OCI-LY3 (cell line): ENCODE data around the gene CD207.
"Not testable (repeated sequence)": the region's sequence is repeated elsewhere in the genome, so short reads cannot be mapped to it uniquely, and the experiment has no call there.

Source experiments
- H2AFZ ChIP-seq: fragments of 200-600, 300-600 bp; shearing (Covaris generic); 2 replicates; pipeline ENCODE4 v1.6.0; 2014; ENCODE audit warnings: antibody characterized with exemption, low read depth, low read length
- H3K27ac ChIP-seq: fragments of 200-600, 300-600 bp; sonication (generic); 2 replicates; pipeline ENCODE4 v1.5.1; 2014; ENCODE audit warnings: mild to moderate bottlenecking, low read length, moderate library complexity, mixed read lengths
- H3K27me3 ChIP-seq: fragments of 200-600, 300-600 bp; sonication (generic); 2 replicates; pipeline ENCODE4 v1.6.1; 2014; ENCODE audit warnings: low read depth, low read length, mixed read lengths
- H3K36me3 ChIP-seq: fragments of 200-600, 300-600 bp; sonication (generic); replicated peaks from 2 replicates; pipeline ENCODE3; 2014; ENCODE audit warnings: low read depth, low read length, mixed read lengths
- H3K4me1 ChIP-seq: fragments of 300-600, 200-600 bp; sonication (generic); 2 replicates; pipeline ENCODE4 v1.6.1; 2014; ENCODE audit warnings: low read length, mixed read lengths
- H3K4me2 ChIP-seq: fragments of 200-600, 300-600 bp; sonication (generic); 2 replicates; pipeline ENCODE4 v1.6.1; 2014; ENCODE audit warnings: low read length, mixed read lengths
- H3K4me3 ChIP-seq: fragments of 300-600, 200-600 bp; sonication (generic); 2 replicates; pipeline ENCODE4 v1.5.1; 2014; ENCODE audit warnings: antibody characterized with exemption, mild to moderate bottlenecking, low read length, moderate library complexity
- H3K79me2 ChIP-seq: fragments of 300-600, 200-600 bp; shearing (Covaris generic); 2 replicates; pipeline ENCODE4 v1.6.1; 2014; ENCODE audit warnings: mild to moderate bottlenecking, low read length, mixed read lengths
- H3K9ac ChIP-seq: fragments of 300-600, 200-600 bp; shearing (Covaris generic); 2 replicates; pipeline ENCODE4 v1.6.0; 2014; ENCODE audit warnings: mild to moderate bottlenecking, low read length, moderate library complexity
- H3K9me3 ChIP-seq: fragments of 200-600, 300-600 bp; shearing (Covaris generic); 2 replicates; pipeline ENCODE4 v1.6.1; 2014; ENCODE audit warnings: low read length, mixed read lengths; ENCODE audit not compliant: insufficient read depth
- H4K20me1 ChIP-seq: fragments of 200-600, 300-600 bp; sonication (generic); 2 replicates; pipeline ENCODE4 v1.6.1; 2016; ENCODE audit warnings: low read length, mixed read lengths; ENCODE audit not compliant: insufficient read depth
- CTCF ChIP-seq: fragments of 200-600, 300-600 bp; sonication (generic); IDR thresholded peaks from 2 replicates; pipeline ENCODE4 v1.5.1; 2014; ENCODE audit warnings: antibody characterized with exemption, low read length, low read depth
- EZH2phosphoT487 ChIP-seq: fragments of 200-600 bp; shearing (Covaris generic); IDR thresholded peaks from 2 replicates; pipeline ENCODE4 v1.6.1; 2018; ENCODE audit warnings: antibody characterized with exemption, mixed run types, low read depth

CD207 gene

GRCh38 chr2:70801607-70802263, 33.9 kb downstream of the CD207 start:
- Histone ChIP-seq H3K27me3 (peaks cover 7% of the 10 kb centered on the region; the same call in 1 of the 2 replicates), H3K4me2 (no peak overlapping the region), H4K20me1 (no peaks in the 10 kb centered on the region), H3K9ac (no peak overlapping the region), H3K27ac (no peak overlapping the region), H3K4me3 (no peak overlapping the region), H3K36me3 (no peaks in the 10 kb centered on the region), H2AFZ (no peak overlapping the region), H3K4me1 (peaks cover 8% of the 10 kb centered on the region), H3K9me3 (no peaks in the 10 kb centered on the region), H3K79me2 (no peaks in the 10 kb centered on the region)
- TF ChIP-seq EZH2phosphoT487 = no peak
- TF ChIP-seq CTCF = no peak

- Histone ChIP-seq H3K4me1 (peaks cover 8% of the 10 kb centered on the region), H3K27ac (no peak overlapping the region), H2AFZ (no peak overlapping the region), H3K27me3 (no peaks in the 10 kb centered on the region), H3K79me2 (no peaks in the 10 kb centered on the region), H3K36me3 (no peaks in the 10 kb centered on the region), H3K9ac (no peak overlapping the region), H3K4me3 (no peak overlapping the region), H3K4me2 (no peak overlapping the region), H3K9me3 (no peaks in the 10 kb centered on the region), H4K20me1 (no peaks in the 10 kb centered on the region)
- TF ChIP-seq CTCF = no peak
- no peak for TF ChIP-seq EZH2phosphoT487
These were observed 35.9 kb downstream of the CD207 start for GRCh38 chr2:70799706-70800105.

- not testable (repeated sequence) for H3K36me3 ChIP-seq, H3K4me1 ChIP-seq, H3K27me3 ChIP-seq, H3K4me2 ChIP-seq, H3K4me3 ChIP-seq, H3K9me3 ChIP-seq, H4K20me1 ChIP-seq, H3K27ac ChIP-seq, H3K79me2 ChIP-seq, H3K9ac ChIP-seq, H2AFZ ChIP-seq
These were observed 37.6 kb downstream of the CD207 start for GRCh38 chr2:70797996-70798395.

GRCh38 chr2:70797506-70797905, 38.1 kb downstream of the CD207 start:
- no peaks in the 10 kb centered on the region for H3K36me3 ChIP-seq
- no peaks in the 10 kb centered on the region for H3K27me3 ChIP-seq
- no peaks in the 10 kb centered on the region for H3K9me3 ChIP-seq
- no peaks in the 10 kb centered on the region for H3K79me2 ChIP-seq
- H3K27ac ChIP-seq = no peak overlapping the region; the same call in 1 of the 2 replicates
- H3K4me3 ChIP-seq = no peak overlapping the region
- no peak overlapping the region for H3K4me2 ChIP-seq
- H3K4me1 ChIP-seq = peaks cover 8% of the 10 kb centered on the region
- no peak overlapping the region for H2AFZ ChIP-seq
- no peak for TF ChIP-seq EZH2phosphoT487
- no peak for TF ChIP-seq CTCF
- H3K9ac ChIP-seq = no peak overlapping the region
- no peaks in the 10 kb centered on the region for H4K20me1 ChIP-seq

GRCh38 chr2:70796262-70796661, 39.4 kb downstream of the CD207 start:
- Histone ChIP-seq H2AFZ (no peak overlapping the region), H3K4me3 (no peak overlapping the region), H3K27me3 (no peaks in the 10 kb centered on the region), H4K20me1 (no peaks in the 10 kb centered on the region), H3K27ac (no peak overlapping the region), H3K79me2 (no peaks in the 10 kb centered on the region), H3K9ac (no peak overlapping the region), H3K4me1 (peaks cover 17% of the 10 kb centered on the region), H3K4me2 (no peak overlapping the region), H3K36me3 (no peaks in the 10 kb centered on the region), H3K9me3 (no peaks in the 10 kb centered on the region)
- TF ChIP-seq EZH2phosphoT487 (no peak), CTCF (no peak)
